ENCODE measurements around the gene EHMT2. TPM values are rescaled to one million over a fixed set of nuclear protein-coding genes. Genes with fewer than 3 reads are reported as not detected.
A peak's percentile ranks its signal among the peaks of the same experiment; 100 is the strongest.

The EHMT2 gene
- total and polyA plus RNA-seq, 2 of the 13 experiments (the other 11 are each of a cell fraction or from before 2014, with no cell fraction given): 55.2 to 69.2 TPM

- TF ChIP-seq ZNF800 (CRISPR knock-in tag; IDR thresholded peaks at IDR 0.05) (peak; percentile 75), ZNF543 (CRISPR knock-in tag; IDR thresholded peaks at IDR 0.05) (peak; percentile 65; the same call in 1 of the 2 replicates), ZBTB21 (CRISPR knock-in tag; IDR thresholded peaks at IDR 0.05) (no peak), NR2C2 (CRISPR knock-in tag; IDR thresholded peaks at IDR 0.05; ENCODE audit: borderline replicate concordance) (peak; percentile 88), MEF2D (CRISPR knock-in tag; IDR thresholded peaks at IDR 0.05) (peak; percentile 86), LBX2 (CRISPR knock-in tag; IDR thresholded peaks at IDR 0.05; ENCODE audit: borderline replicate concordance) (peak; percentile 58; the same call in 1 of the 2 replicates), POLR2G (IDR thresholded peaks at IDR 0.05; ENCODE audit: low read depth, low read length) (peak; percentile 100), ZNF446 (CRISPR knock-in tag; IDR thresholded peaks at IDR 0.05) (no peak), KMT2B (CRISPR knock-in tag; IDR thresholded peaks at IDR 0.05) (peak; percentile 52), RELA (CRISPR knock-in tag; IDR thresholded peaks at IDR 0.05) (peak; percentile 73; the same call in 1 of the 2 replicates), SATB2 (CRISPR knock-in tag; IDR thresholded peaks at IDR 0.05) (no peak; the same call in 1 of the 2 replicates), CENPX (CRISPR knock-in tag; IDR thresholded peaks at IDR 0.05) (no peak), ZNF556 (CRISPR knock-in tag; IDR thresholded peaks at IDR 0.05; ENCODE audit: borderline replicate concordance) (peak; percentile 71; the same call in 1 of the 2 replicates), ZMAT5 (CRISPR knock-in tag; IDR thresholded peaks at IDR 0.05; ENCODE audit: borderline replicate concordance, low read depth) (no peak), ZNF761 (CRISPR knock-in tag; conservative IDR thresholded peaks at IDR 0.05) (peak; percentile 89; the same call in 1 of the 2 replicates), RBM22 (optimal IDR thresholded peaks at IDR 0.05; ENCODE audit: low read length) (peak; percentile 88), ZXDC (CRISPR knock-in tag; IDR thresholded peaks at IDR 0.05) (0 out of 2 replicates have a peak, but pooled peaks have one; percentile 89), POGZ (CRISPR knock-in tag; IDR thresholded peaks at IDR 0.05) (peak; percentile 99), NRL (CRISPR knock-in tag; IDR thresholded peaks at IDR 0.05; ENCODE audit: borderline replicate concordance) (peak; percentile 49; the same call in 1 of the 2 replicates), ZNF33A (CRISPR knock-in tag; IDR thresholded peaks at IDR 0.05; ENCODE audit: borderline replicate concordance) (peak; percentile 85; the same call in 1 of the 2 replicates), RBFOX2 (IDR thresholded peaks at IDR 0.05; ENCODE audit: low read depth, low read length) (peak; percentile 99), ATRX (CRISPR knock-in tag; IDR thresholded peaks at IDR 0.05; ENCODE audit: borderline replicate concordance) (no peak), HMG20B (CRISPR knock-in tag; conservative IDR thresholded peaks at IDR 0.05) (peak; percentile 33; the same call in 1 of the 2 replicates), ZNF30 (CRISPR knock-in tag; IDR thresholded peaks at IDR 0.05) (0 out of 2 replicates have a peak, but pooled peaks have one; percentile 40), SSRP1 (CRISPR knock-in tag; IDR thresholded peaks at IDR 0.05) (no peak)
Measured at GRCh38 chr6:31862344-31863235, 34.9 kb downstream of the EHMT2 start, which contains the start of gene NEU1 (continued).

All from HepG2 (cell line).